Pancreas (tissue), 10 donors: ENCODE data around the gene SSBP3. TPM values are rescaled to one million over a fixed set of nuclear protein-coding genes. Genes with fewer than 3 reads are reported as not detected.

Source experiments
- ATAC-seq, 4 donors: fragments of 200-7000 bp; cut with Tn5 transposase; one replicate each; pipeline versions ENCODE4 v1.8.0 to v1.9.1; 2020; ENCODE audit warnings: mild to moderate bottlenecking in 4 of 4, moderate library complexity in 4 of 4
- DNase-seq, 6 donors: peaks; one replicate each; pipeline ENCODE4 v3.0.0-alpha.2; 2020
- FAIRE-seq: peaks from 2 replicates; lab custom pipeline; 2012; peaks lifted over from hg19 to GRCh38; lab: Jason Lieb, UNC
- H3K27ac ChIP-seq, 4 donors: fragments of 200-600 bp; sonication (generic); 1 replicate in 3 of 4; 2 replicates in 1 of 4; pipeline versions ENCODE4 v1.5.0 to v1.8.0; 2020
- H3K27me3 ChIP-seq, 4 donors: fragments of 200-600 bp; one replicate each; pipeline ENCODE4 v1.8.0; 2021
- H3K36me3 ChIP-seq, 3 donors: fragments of 200-600 bp; sonication (generic) in 1 of 3; one replicate each; pipeline versions ENCODE4 v1.5.0 to v1.8.0; 2020 to 2021
- H3K4me1 ChIP-seq, 3 donors: fragments of 200-600 bp; one replicate each; pipeline ENCODE4 v1.8.0; 2021
- H3K4me3 ChIP-seq, 4 donors: fragments of 200-600 bp; sonication (generic) in 2 of 4; one replicate each; pipeline versions ENCODE4 v1.5.0 to v1.8.0; 2020 to 2021
- H3K9me3 ChIP-seq, 4 donors: fragments of 200-600 bp; one replicate each; pipeline ENCODE4 v1.8.0; 2021
- WGBS, 2 donors: extraction: QIAGEN DNeasy Blood & Tissue Kit; methylation state at CpG; one replicate each; pipeline ENCODE4 v1.1.7; 2013; 5-methylcytosine and 5-hydroxymethylcytosine counted together
- intact Hi-C, 3 donors: fragments of 100-400 bp; cut with DNase I; formaldehyde crosslinking; loops; one replicate each; pipeline versions ENCODE4 v1.11.1 to v1.14.2; 2022
- polyA plus RNA-seq, 2 donors: library from polyadenylated mRNA; stranded (reverse); fragments of 200-250 nt; gene quantifications; one replicate each; pipeline ENCODE4 v1.2.3, GENCODE V29; 2013
- total RNA-seq, 6 donors: library from RNA; stranded (reverse); fragmentation: NEBNext Ultra II Directional in 4 of 6; extraction: Animal tissue kit (Norgen Biotek cat#: 25700) in 4 of 6; gene quantifications; one replicate each; pipeline versions ENCODE4 v1.2.1 to v1.2.4, GENCODE V29; 2021 to 2023
- TF ChIP-seq, protein P1 (sequence below), 4 donors: fragments of 200-600 bp; sonication (generic) in 3 of 4; IDR thresholded peaks; one replicate each; pipeline versions ENCODE4 v1.5.0 to v1.8.0; 2021; ENCODE audit warnings: antibody characterized with exemption in 4 of 4
- donor health status: healthy with polysubstance abuse.
- donor health status: DM: no; HTN: no; CAD: no; lungs with moderate emphysema.
- donor health status: DM: no; HTN: no; CAD: no.
- donor health status: control.
- donor health status: control.
- donor health status: Bipolar disorder and iron deficiency.
- donor health status: DM: yes; HTN: yes; CAD: no.
- donor health status: DM: no; HTN: no; CAD: no.
- donor health status: DM: no; HTN: no; CAD: no.
- donor health status: DM: yes; HTN: yes; CAD: no.

Gene SSBP3
- total and polyA plus RNA-seq, 8 donors: 16.4 to 31.0 (median 22.9) TPM

DNA sequence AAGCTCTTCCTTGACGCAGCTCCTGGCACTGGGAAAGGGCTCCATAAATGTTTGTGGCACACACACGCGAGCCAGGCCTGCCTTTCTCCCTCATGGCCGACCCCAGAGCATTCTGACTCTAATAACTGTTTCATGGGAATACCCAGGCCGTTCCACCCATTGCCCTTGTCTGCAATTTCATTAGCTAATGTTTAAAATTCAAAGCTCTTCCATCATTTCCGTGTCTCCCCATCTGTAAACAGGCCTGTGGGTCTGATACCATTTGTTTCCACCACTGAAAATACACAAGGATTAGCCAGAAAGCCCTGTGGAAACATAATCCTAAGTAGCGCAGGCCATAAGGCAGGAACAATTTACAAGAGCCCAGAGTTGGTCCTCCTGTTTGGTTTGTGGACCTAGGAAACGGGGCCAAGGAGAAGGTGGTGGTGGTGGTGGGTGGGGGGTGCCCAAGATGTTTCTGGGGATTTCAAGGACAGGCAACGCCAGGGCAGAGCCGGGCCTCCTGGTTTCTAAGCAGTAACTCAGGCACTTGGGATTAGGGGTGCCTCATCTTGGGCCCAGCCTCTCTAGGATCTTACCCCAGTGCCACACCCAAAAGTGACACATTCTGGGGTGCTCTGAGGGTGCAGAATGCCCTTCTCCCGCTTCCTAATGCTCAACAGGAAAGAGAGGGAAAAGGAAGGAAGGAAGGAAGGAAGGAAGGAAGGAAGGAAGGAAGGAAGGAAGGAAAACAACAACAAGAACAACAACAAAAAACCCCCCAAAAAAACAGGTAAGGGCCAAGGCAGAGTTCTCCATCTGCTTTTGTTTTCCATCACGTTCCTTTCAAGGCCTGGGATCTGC lies 79.4 kb downstream of the SSBP3 start:
- TF ChIP-seq, protein P1, sequence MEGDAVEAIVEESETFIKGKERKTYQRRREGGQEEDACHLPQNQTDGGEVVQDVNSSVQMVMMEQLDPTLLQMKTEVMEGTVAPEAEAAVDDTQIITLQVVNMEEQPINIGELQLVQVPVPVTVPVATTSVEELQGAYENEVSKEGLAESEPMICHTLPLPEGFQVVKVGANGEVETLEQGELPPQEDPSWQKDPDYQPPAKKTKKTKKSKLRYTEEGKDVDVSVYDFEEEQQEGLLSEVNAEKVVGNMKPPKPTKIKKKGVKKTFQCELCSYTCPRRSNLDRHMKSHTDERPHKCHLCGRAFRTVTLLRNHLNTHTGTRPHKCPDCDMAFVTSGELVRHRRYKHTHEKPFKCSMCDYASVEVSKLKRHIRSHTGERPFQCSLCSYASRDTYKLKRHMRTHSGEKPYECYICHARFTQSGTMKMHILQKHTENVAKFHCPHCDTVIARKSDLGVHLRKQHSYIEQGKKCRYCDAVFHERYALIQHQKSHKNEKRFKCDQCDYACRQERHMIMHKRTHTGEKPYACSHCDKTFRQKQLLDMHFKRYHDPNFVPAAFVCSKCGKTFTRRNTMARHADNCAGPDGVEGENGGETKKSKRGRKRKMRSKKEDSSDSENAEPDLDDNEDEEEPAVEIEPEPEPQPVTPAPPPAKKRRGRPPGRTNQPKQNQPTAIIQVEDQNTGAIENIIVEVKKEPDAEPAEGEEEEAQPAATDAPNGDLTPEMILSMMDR (IDR thresholded peaks at IDR 0.05): no peak
- Histone ChIP-seq H3K27me3 (no peaks in the 10 kb centered on the region), H3K4me3 (no peak overlapping the region), H3K27ac (no peak overlapping the region), H3K36me3 (no peaks in the 10 kb centered on the region), H3K9me3 (no peaks in the 10 kb centered on the region), H3K4me1 (peaks cover 6 to 19% (median 18%) of the 10 kb centered on the region in 3 donors)
- WGBS, 2 donors: 72 to 76% methylated on average over 12 of the region's 12 CpGs
- intact Hi-C loops: no loop called here
- ATAC-seq (no peak), FAIRE-seq (no peak), DNase-seq (no peak)

DNA sequence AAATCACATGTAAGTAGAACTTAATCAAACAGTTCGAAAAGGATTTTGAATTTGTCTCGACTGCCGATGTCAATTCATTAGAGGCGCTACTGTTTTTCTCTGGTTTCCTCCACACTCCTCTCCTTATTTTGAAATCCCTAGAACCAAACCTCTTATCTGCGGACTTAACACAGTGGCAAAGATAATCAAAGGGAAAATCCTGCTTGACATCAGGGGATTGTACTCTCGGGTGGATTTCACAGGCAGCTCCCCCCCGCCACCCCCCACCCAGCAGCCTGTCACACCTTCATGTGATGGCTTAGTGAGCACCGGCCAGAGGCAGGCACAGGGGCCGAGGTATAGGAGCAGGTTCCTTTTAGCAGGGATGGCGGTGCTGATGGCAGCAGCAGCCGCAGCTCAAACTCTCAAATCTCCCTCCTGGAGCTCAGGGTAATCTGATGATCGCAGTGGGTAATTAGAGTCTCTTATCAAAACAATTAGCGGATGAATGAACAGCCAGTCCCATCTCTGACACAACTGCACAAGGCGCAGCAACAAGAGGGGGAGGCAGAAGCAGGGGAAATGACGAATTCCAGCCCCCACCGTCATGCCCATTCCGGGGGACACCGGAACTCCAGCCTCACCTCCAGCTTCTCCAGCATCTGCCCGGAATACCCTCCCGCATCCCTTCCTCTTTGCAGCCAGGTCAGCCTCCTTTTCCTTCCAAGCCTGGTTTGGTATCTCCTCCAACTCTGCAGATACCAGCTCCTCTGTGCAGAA lies 80.3 kb downstream of the SSBP3 start:
- Histone ChIP-seq H3K9me3 (no peaks in the 10 kb centered on the region), H3K27me3 (no peaks in the 10 kb centered on the region), H3K27ac (no peak overlapping the region), H3K4me1 (peaks cover 0 to 13% (median 12%) of the 10 kb centered on the region in 3 donors), H3K36me3 (no peaks in the 10 kb centered on the region), H3K4me3 (no peak overlapping the region)
- FAIRE-seq: no peak
- 87% methylated on average over 20 of the region's 20 CpGs for WGBS, 2 donors
- ATAC-seq: peak in 1 of 4 donors; percentile 14
- TF ChIP-seq, protein P1 (IDR thresholded peaks at IDR 0.05): no peak
- DNase-seq: no peak
- intact Hi-C loops: no loop called here

DNA sequence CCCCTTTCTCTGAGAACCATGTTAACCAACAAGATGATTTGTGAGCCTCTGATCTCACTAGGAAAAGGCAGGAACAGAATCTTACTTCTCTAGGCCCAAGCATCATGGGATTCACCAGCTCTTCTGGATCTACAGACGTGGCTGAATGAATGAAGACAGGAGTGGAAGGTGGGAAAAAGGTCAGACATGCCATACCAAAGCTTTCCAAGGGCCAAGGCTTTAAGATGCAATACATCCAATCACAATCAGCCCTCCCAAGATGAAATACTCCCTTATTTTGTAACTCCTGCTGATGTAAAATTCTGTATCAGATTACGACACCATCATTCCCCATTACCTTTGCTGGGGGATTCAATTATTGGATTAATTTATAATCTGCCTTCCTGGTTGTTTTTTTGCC lies 80.9 kb downstream of the SSBP3 start:
- Histone ChIP-seq H3K36me3 (no peaks in the 10 kb centered on the region), H3K4me3 (no peak overlapping the region), H3K27ac (no peak overlapping the region), H3K9me3 (no peaks in the 10 kb centered on the region), H3K4me1 (peaks cover 0 to 13% (median 12%) of the 10 kb centered on the region in 3 donors), H3K27me3 (no peaks in the 10 kb centered on the region)
- WGBS, 2 donors: 90 to 97% methylated on average over 2 of the region's 2 CpGs
- ATAC-seq (no peak), DNase-seq (no peak), FAIRE-seq (no peak)
- TF ChIP-seq, protein P1 (IDR thresholded peaks at IDR 0.05): no peak
- intact Hi-C loops: no loop called here

DNA sequence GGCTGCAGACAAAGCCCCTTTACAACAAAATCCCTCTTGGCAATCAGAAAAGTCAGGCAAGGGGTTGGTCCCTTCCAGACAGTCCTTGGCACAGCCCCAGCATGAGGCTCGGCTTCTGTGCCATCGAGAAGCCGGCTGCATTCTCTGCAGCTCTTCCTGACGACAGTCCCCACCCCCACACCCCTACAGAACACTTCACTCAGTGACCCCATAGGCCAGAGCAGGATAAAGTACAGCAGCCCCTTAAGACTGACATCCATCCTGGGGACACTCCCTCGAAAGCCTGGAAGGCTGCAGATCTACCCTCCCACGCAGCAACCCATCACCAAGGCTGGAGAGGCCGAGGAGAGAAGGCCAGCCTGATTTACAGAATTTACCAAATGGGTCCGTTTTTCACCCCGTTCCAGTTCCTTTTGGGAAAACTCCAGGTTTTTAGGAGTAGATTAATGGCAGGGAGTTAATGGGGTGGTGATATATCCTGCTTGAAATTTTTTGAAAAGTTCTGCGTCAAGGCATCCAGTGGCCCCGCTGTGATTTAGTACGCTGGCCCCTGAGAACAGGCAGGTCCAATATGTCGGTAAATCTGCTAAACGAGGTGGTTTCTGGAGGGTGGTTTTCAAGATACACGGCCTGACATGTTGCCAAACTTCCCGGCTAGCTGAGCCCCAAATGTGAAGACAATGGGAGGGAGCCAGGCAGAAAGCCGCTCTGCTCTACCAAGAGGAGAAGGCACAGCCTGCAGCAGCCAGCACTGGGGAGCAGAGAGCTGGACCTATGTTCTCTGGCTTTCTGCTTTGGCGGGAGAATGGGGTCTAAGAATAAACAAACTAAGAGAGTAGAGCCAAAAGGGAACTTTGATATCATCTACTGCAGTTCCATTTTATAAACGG lies 81.7 kb downstream of the SSBP3 start:
- Histone ChIP-seq H3K9me3 (no peaks in the 10 kb centered on the region), H3K4me3 (no peak overlapping the region), H3K36me3 (no peaks in the 10 kb centered on the region), H3K4me1 (peaks cover 0 to 10% (median 9%) of the 10 kb centered on the region in 3 donors), H3K27me3 (no peaks in the 10 kb centered on the region), H3K27ac (no peak overlapping the region)
- intact Hi-C loops: no loop called here
- WGBS, 2 donors: 78 to 81% methylated on average over 19 of the region's 19 CpGs
- ATAC-seq (peak in 1 of 4 donors; percentile 27), FAIRE-seq (no peak), DNase-seq (no peak)
- TF ChIP-seq, protein P1 (IDR thresholded peaks at IDR 0.05): no peak
